ENCODE data around the gene CTNNA2. TPM values are rescaled to one million over a fixed set of nuclear protein-coding genes. Genes with fewer than 3 reads are reported as not detected.
A peak's percentile ranks its signal among the peaks of the same experiment; 100 is the strongest.

Gene CTNNA2
- polyA plus RNA-seq, 4 donors = 0.27 to 2.8 (median 1.3) TPM; not detected in 1

- DNase-seq = peak; percentile 3 to 44
- H3K4me3 ChIP-seq (ENCODE audit: low read depth in 1 of 3, low read length in 3 of 3) = no peak overlapping the region
- FAIRE-seq = no peak
- H3K36me3 ChIP-seq (ENCODE audit: control insufficient read depth in 3 of 3, insufficient read depth in 2 of 3, low read depth in 1 of 3, low read length in 3 of 3) = no peaks in the 10 kb centered on the region
- WGBS, 3 donors = 11 to 24% (median 19%) methylated on average over 2 of the region's 2 CpGs
- H3K4me1 ChIP-seq (ENCODE audit: control insufficient read depth in 3 of 3, insufficient read depth in 2 of 3, low read depth in 1 of 3, low read length in 2 of 3) = no peaks in the 10 kb centered on the region
- H3K27ac ChIP-seq (ENCODE audit: low read depth in 1 of 3, low read length in 2 of 3) = no peak overlapping the region
- no peaks in the 10 kb centered on the region for H3K27me3 ChIP-seq (ENCODE audit: control insufficient read depth in 3 of 3, insufficient read depth in 3 of 3, low read length in 3 of 3)
- no peaks in the 10 kb centered on the region for H3K9me3 ChIP-seq (ENCODE audit: control insufficient read depth in 2 of 2, insufficient read depth in 1 of 2, low read depth in 1 of 2, low read length in 1 of 2)
Measured at GRCh38 chr2:80499095-80499494, 986.2 kb downstream of the CTNNA2 start.

- FAIRE-seq (no peak), DNase-seq (no peak)
- H3K36me3 ChIP-seq (ENCODE audit: control insufficient read depth in 3 of 3, insufficient read depth in 2 of 3, low read depth in 1 of 3, low read length in 3 of 3) = no peaks in the 10 kb centered on the region
- no peak overlapping the region for H3K27ac ChIP-seq (ENCODE audit: low read depth in 1 of 3, low read length in 2 of 3)
- H3K9me3 ChIP-seq (ENCODE audit: control insufficient read depth in 2 of 2, insufficient read depth in 1 of 2, low read depth in 1 of 2, low read length in 1 of 2) = no peaks in the 10 kb centered on the region
- H3K27me3 ChIP-seq (ENCODE audit: control insufficient read depth in 3 of 3, insufficient read depth in 3 of 3, low read length in 3 of 3) = no peaks in the 10 kb centered on the region
- no peak overlapping the region for H3K4me3 ChIP-seq (ENCODE audit: low read depth in 1 of 3, low read length in 3 of 3)
- H3K4me1 ChIP-seq (ENCODE audit: control insufficient read depth in 3 of 3, insufficient read depth in 2 of 3, low read depth in 1 of 3, low read length in 2 of 3) = no peaks in the 10 kb centered on the region
Measured at GRCh38 chr2:80501874-80502624, 989.2 kb downstream of the CTNNA2 start.

GRCh38 chr2:80506563-80506962 is 993.7 kb downstream of the CTNNA2 start:
- 21 to 48% (median 28%) methylated on average over 1 of the region's 1 CpG for WGBS, 3 donors
- no peak for DNase-seq

GRCh38 chr2:80510716-80511115 is 997.9 kb downstream of the CTNNA2 start:
- Histone ChIP-seq H3K27me3 (ENCODE audit: control insufficient read depth in 3 of 3, insufficient read depth in 3 of 3, low read length in 3 of 3) (no peaks in the 10 kb centered on the region), H3K9me3 (ENCODE audit: control insufficient read depth in 2 of 2, insufficient read depth in 1 of 2, low read depth in 1 of 2, low read length in 1 of 2) (no peaks in the 10 kb centered on the region), H3K36me3 (ENCODE audit: control insufficient read depth in 3 of 3, insufficient read depth in 2 of 3, low read depth in 1 of 3, low read length in 3 of 3) (no peaks in the 10 kb centered on the region), H3K27ac (ENCODE audit: low read depth in 1 of 3, low read length in 2 of 3) (no peak overlapping the region), H3K4me1 (ENCODE audit: control insufficient read depth in 3 of 3, insufficient read depth in 2 of 3, low read depth in 1 of 3, low read length in 2 of 3) (no peaks in the 10 kb centered on the region), H3K4me3 (ENCODE audit: low read depth in 1 of 3, low read length in 3 of 3) (no peak overlapping the region)
- DNase-seq (no peak), FAIRE-seq (no peak)
- 60 to 64% (median 63%) methylated on average over 3 of the region's 3 CpGs for WGBS, 3 donors

More at GRCh38 chr2:80506563-80506962, 993.7 kb downstream of the CTNNA2 start:
- Histone ChIP-seq H3K27ac (ENCODE audit: low read depth in 1 of 3, low read length in 2 of 3) (no peak overlapping the region), H3K4me1 (ENCODE audit: control insufficient read depth in 3 of 3, insufficient read depth in 2 of 3, low read depth in 1 of 3, low read length in 2 of 3) (no peaks in the 10 kb centered on the region), H3K36me3 (ENCODE audit: control insufficient read depth in 3 of 3, insufficient read depth in 2 of 3, low read depth in 1 of 3, low read length in 3 of 3) (no peaks in the 10 kb centered on the region), H3K27me3 (ENCODE audit: control insufficient read depth in 3 of 3, insufficient read depth in 3 of 3, low read length in 3 of 3) (no peaks in the 10 kb centered on the region), H3K9me3 (ENCODE audit: control insufficient read depth in 2 of 2, insufficient read depth in 1 of 2, low read depth in 1 of 2, low read length in 1 of 2) (no peaks in the 10 kb centered on the region), H3K4me3 (ENCODE audit: low read depth in 1 of 3, low read length in 3 of 3) (no peak overlapping the region)
- FAIRE-seq = no peak

- FAIRE-seq (no peak), DNase-seq (no peak)
- no peaks in the 10 kb centered on the region for H3K9me3 ChIP-seq (ENCODE audit: control insufficient read depth in 2 of 2, insufficient read depth in 1 of 2, low read depth in 1 of 2, low read length in 1 of 2)
- 89 to 92% (median 91%) methylated on average over 3 of the region's 3 CpGs for WGBS, 3 donors
- no peaks in the 10 kb centered on the region for H3K27me3 ChIP-seq (ENCODE audit: control insufficient read depth in 3 of 3, insufficient read depth in 3 of 3, low read length in 3 of 3)
- H3K36me3 ChIP-seq (ENCODE audit: control insufficient read depth in 3 of 3, insufficient read depth in 2 of 3, low read depth in 1 of 3, low read length in 3 of 3) = no peaks in the 10 kb centered on the region
- no peak overlapping the region for H3K4me3 ChIP-seq (ENCODE audit: low read depth in 1 of 3, low read length in 3 of 3)
- no peaks in the 10 kb centered on the region for H3K4me1 ChIP-seq (ENCODE audit: control insufficient read depth in 3 of 3, insufficient read depth in 2 of 3, low read depth in 1 of 3, low read length in 2 of 3)
- H3K27ac ChIP-seq (ENCODE audit: low read depth in 1 of 3, low read length in 2 of 3) = no peak overlapping the region
Measured at GRCh38 chr2:80515964-80516363, 1003.1 kb downstream of the CTNNA2 start.

- no peak for FAIRE-seq
- no peak for DNase-seq
- WGBS, 3 donors = 51 to 56% (median 53%) methylated on average over 3 of the region's 3 CpGs
Measured at GRCh38 chr2:80517316-80517715, 1004.5 kb downstream of the CTNNA2 start.

GRCh38 chr2:80519121-80519643 is 1006.3 kb downstream of the CTNNA2 start:
- no peaks in the 10 kb centered on the region for H3K4me1 ChIP-seq (ENCODE audit: control insufficient read depth in 3 of 3, insufficient read depth in 2 of 3, low read depth in 1 of 3, low read length in 2 of 3)
- no peaks in the 10 kb centered on the region for H3K36me3 ChIP-seq (ENCODE audit: control insufficient read depth in 3 of 3, insufficient read depth in 2 of 3, low read depth in 1 of 3, low read length in 3 of 3)
- no peak overlapping the region for H3K4me3 ChIP-seq (ENCODE audit: low read depth in 1 of 3, low read length in 3 of 3)
- no peaks in the 10 kb centered on the region for H3K27me3 ChIP-seq (ENCODE audit: control insufficient read depth in 3 of 3, insufficient read depth in 3 of 3, low read length in 3 of 3)
- FAIRE-seq (no peak), DNase-seq (no peak)
- H3K27ac ChIP-seq (ENCODE audit: low read depth in 1 of 3, low read length in 2 of 3) = no peak overlapping the region
- H3K9me3 ChIP-seq (ENCODE audit: control insufficient read depth in 2 of 2, insufficient read depth in 1 of 2, low read depth in 1 of 2, low read length in 1 of 2) = no peaks in the 10 kb centered on the region
- WGBS, 3 donors = 75 to 80% (median 78%) methylated on average over 3 of the region's 3 CpGs

More at GRCh38 chr2:80517316-80517715, 1004.5 kb downstream of the CTNNA2 start:
- Histone ChIP-seq H3K27me3 (ENCODE audit: control insufficient read depth in 3 of 3, insufficient read depth in 3 of 3, low read length in 3 of 3) (no peaks in the 10 kb centered on the region), H3K36me3 (ENCODE audit: control insufficient read depth in 3 of 3, insufficient read depth in 2 of 3, low read depth in 1 of 3, low read length in 3 of 3) (no peaks in the 10 kb centered on the region), H3K4me3 (ENCODE audit: low read depth in 1 of 3, low read length in 3 of 3) (no peak overlapping the region), H3K9me3 (ENCODE audit: control insufficient read depth in 2 of 2, insufficient read depth in 1 of 2, low read depth in 1 of 2, low read length in 1 of 2) (no peaks in the 10 kb centered on the region), H3K27ac (ENCODE audit: low read depth in 1 of 3, low read length in 2 of 3) (no peak overlapping the region), H3K4me1 (ENCODE audit: control insufficient read depth in 3 of 3, insufficient read depth in 2 of 3, low read depth in 1 of 3, low read length in 2 of 3) (no peaks in the 10 kb centered on the region)

- 68 to 94% (median 86%) methylated on average over 1 of the region's 1 CpG for WGBS, 3 donors
- no peak for DNase-seq
- Histone ChIP-seq H3K36me3 (ENCODE audit: control insufficient read depth in 3 of 3, insufficient read depth in 2 of 3, low read depth in 1 of 3, low read length in 3 of 3) (no peaks in the 10 kb centered on the region), H3K9me3 (ENCODE audit: control insufficient read depth in 2 of 2, insufficient read depth in 1 of 2, low read depth in 1 of 2, low read length in 1 of 2) (no peaks in the 10 kb centered on the region), H3K27ac (ENCODE audit: low read depth in 1 of 3, low read length in 2 of 3) (no peak overlapping the region), H3K4me1 (ENCODE audit: control insufficient read depth in 3 of 3, insufficient read depth in 2 of 3, low read depth in 1 of 3, low read length in 2 of 3) (no peaks in the 10 kb centered on the region), H3K27me3 (ENCODE audit: control insufficient read depth in 3 of 3, insufficient read depth in 3 of 3, low read length in 3 of 3) (no peaks in the 10 kb centered on the region), H3K4me3 (ENCODE audit: low read depth in 1 of 3, low read length in 3 of 3) (no peak overlapping the region)
- FAIRE-seq = no peak
Measured at GRCh38 chr2:80519699-80520291, 1006.9 kb downstream of the CTNNA2 start.

All from small intestine (tissue), 7 donors.